Osteocyte (in vitro differentiated cells): ENCODE results near the gene NSDHL. TPM values are rescaled to one million over a fixed set of nuclear protein-coding genes. Genes with fewer than 3 reads are reported as not detected.

Experiments used
- DNase-seq: peaks from one replicate; pipeline ENCODE4 v3.0.0; 2021; ENCODE audit warnings: mixed read lengths; ENCODE audit not compliant: unreplicated experiment; ENCODE audit errors: extremely low spot score
- H3K27ac Mint-ChIP-seq: one replicate; pipeline ENCODE4 v1.8.0; 2021; ENCODE audit warnings: mild to moderate bottlenecking, mixed read lengths; ENCODE audit not compliant: unreplicated experiment
- H3K27me3 Mint-ChIP-seq: one replicate; pipeline ENCODE4 v1.8.0; 2021; ENCODE audit warnings: mixed read lengths; ENCODE audit not compliant: unreplicated experiment
- H3K36me3 Mint-ChIP-seq: one replicate; pipeline ENCODE4 v1.8.0; 2021; ENCODE audit warnings: mixed read lengths; ENCODE audit not compliant: unreplicated experiment
- H3K4me1 Mint-ChIP-seq: one replicate; pipeline ENCODE4 v1.8.0; 2021; ENCODE audit warnings: mixed read lengths; ENCODE audit not compliant: unreplicated experiment
- H3K4me3 Mint-ChIP-seq: one replicate; pipeline ENCODE4 v1.8.0; 2021; ENCODE audit warnings: mild to moderate bottlenecking, moderate library complexity, mixed read lengths; ENCODE audit not compliant: unreplicated experiment
- H3K9me3 Mint-ChIP-seq: one replicate; pipeline ENCODE4 v1.8.0; 2021; ENCODE audit warnings: mixed read lengths; ENCODE audit not compliant: unreplicated experiment
- total RNA-seq: library from RNA; stranded (reverse); gene quantifications from 2 replicates; pipeline ENCODE4 v1.2.1, GENCODE V29; 2021
- TF ChIP-seq, protein P1 (sequence below): fragments of 200-600 bp; sonication (generic); IDR thresholded peaks from 2 replicates; pipeline ENCODE4 v1.5.0; 2021; ENCODE audit warnings: antibody characterized with exemption, mild to moderate bottlenecking, moderate library complexity

NSDHL gene
- total RNA-seq, 1 donor from 2014 or later, result 14.1 TPM

DNA sequence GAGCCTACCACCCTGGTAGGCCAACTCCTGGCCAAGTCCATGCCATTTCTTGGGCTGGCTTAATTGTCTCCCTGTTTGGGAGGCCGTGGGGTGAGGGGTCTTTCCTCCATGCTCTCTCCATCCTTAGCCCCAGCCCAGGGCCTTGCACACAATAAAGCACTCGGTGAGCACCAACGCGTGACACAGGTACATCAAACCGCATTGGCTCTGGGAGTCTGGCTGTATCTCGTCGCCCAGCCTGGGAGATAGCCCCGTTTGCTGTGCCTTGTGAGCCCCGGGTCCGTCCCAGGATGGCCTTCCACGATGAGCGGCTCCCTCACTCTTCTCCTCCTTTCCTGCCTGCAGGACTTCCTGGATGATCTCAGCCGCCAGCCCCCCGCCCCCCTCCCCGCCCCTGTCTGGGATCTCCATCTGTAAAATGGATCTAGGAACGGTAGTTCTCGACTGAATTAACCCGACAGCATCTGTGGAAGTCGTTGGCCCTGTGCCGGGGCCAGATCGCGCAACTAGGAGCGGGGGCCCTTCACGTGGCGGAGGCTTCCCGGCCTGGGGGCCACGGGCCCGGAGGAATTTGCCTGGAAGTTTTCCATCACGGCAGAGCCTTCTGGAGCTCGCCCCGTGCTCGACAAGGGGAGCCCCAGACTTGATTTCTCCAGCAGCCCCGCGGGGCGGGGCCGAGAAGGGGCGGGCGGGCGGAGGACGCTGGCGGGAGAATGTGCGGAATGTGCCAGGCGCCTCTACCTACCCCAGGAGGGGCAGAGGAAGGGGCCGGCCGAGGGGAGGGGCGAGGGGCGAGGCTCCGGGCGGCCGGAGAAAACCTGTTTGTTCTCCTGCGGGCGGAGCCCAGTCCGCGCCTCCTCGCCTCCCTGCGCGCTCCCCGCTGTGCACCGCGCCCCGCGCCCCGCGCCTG lies 66.6 kb downstream of the NSDHL start, which contains the start of gene ZNF185:
Gene ZNF185, plus strand, starts transcription at position 846 of the 910 bp plus-strand sequence. CDS start 16,423 bp downstream, outside the sequence.
- no peak within 1 kb of the TSS for H3K27ac Mint-ChIP-seq
- peaks cover 9% of the 10 kb centered on the region for H3K4me1 Mint-ChIP-seq
- no peak for DNase-seq
- H3K4me3 Mint-ChIP-seq, result peak within 1 kb of the TSS; percentile 22
- no peaks in the 10 kb centered on the region for H3K27me3 Mint-ChIP-seq
- H3K36me3 Mint-ChIP-seq, result no peaks in the 10 kb centered on the region
- TF ChIP-seq, protein P1, sequence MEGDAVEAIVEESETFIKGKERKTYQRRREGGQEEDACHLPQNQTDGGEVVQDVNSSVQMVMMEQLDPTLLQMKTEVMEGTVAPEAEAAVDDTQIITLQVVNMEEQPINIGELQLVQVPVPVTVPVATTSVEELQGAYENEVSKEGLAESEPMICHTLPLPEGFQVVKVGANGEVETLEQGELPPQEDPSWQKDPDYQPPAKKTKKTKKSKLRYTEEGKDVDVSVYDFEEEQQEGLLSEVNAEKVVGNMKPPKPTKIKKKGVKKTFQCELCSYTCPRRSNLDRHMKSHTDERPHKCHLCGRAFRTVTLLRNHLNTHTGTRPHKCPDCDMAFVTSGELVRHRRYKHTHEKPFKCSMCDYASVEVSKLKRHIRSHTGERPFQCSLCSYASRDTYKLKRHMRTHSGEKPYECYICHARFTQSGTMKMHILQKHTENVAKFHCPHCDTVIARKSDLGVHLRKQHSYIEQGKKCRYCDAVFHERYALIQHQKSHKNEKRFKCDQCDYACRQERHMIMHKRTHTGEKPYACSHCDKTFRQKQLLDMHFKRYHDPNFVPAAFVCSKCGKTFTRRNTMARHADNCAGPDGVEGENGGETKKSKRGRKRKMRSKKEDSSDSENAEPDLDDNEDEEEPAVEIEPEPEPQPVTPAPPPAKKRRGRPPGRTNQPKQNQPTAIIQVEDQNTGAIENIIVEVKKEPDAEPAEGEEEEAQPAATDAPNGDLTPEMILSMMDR, result no peak
- no peaks in the 10 kb centered on the region for H3K9me3 Mint-ChIP-seq

DNA sequence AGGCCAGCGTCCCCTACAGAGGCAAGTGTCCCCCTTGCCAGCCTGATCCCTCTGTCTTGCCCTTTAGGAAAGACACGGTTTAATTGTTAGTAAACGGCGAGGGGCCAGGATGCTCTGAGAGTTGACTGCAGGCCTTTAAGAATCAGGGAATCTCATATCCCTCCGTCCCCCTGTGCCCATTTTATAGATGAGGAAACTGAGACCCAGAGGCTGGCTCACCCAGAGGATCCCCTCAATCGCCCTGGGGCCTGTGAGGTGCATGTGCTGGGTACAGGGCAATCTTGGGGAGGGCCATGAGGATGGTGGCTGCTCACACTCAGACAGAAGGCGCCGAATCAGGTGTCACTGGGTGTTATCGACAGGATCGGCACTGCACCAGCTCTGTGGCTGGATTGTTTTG lies 67.6 kb downstream of the NSDHL start:
- Mint-ChIP-seq H3K27ac (no peak overlapping the region), H3K27me3 (no peaks in the 10 kb centered on the region), H3K4me1 (peaks cover 9% of the 10 kb centered on the region), H3K36me3 (no peaks in the 10 kb centered on the region), H3K4me3 (no peak overlapping the region), H3K9me3 (no peaks in the 10 kb centered on the region)
- TF ChIP-seq, protein P1, result no peak
- no peak for DNase-seq

DNA sequence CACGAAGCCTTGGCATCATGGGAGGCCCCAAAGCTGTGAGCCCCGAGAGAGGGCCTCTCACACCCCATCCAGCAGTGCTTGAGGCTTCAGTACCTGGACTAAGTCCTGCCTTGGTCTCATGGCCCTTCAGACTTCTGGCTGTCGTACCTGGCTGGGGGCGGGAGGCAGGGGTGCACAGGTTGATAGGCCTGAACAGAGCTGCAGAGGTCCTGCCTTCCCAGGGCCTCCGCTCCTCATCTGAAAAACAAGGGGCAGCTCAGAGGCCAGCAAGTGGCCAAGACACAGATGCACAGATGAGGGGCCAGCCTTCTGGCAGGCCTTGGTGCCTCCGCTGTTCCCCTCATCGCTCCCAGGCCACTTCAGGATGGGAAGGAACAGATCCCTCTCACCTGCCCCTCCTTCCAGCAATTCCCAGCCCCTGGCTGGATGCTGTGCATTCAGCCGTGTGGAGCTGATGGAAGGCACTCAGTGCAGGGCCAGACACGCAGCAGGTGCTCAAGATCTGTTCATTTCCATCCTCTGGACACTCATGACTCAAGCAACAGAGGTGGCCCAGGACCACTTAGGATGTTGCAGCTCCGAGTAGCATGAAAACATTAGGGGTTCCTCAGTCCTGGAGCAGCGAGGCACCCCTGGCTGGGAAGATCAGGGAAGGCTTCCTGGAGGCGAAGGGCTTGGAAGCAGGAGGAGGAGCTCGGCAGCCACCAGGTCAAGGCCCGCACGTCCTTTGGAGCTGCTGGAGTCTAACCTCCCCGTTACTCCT lies 68.4 kb downstream of the NSDHL start:
- Mint-ChIP-seq H3K27ac (no peak overlapping the region), H3K9me3 (no peaks in the 10 kb centered on the region), H3K4me1 (peaks cover 13% of the 10 kb centered on the region), H3K27me3 (no peaks in the 10 kb centered on the region), H3K4me3 (no peak overlapping the region), H3K36me3 (no peaks in the 10 kb centered on the region)
- TF ChIP-seq, protein P1, result no peak
- no peak for DNase-seq

DNA sequence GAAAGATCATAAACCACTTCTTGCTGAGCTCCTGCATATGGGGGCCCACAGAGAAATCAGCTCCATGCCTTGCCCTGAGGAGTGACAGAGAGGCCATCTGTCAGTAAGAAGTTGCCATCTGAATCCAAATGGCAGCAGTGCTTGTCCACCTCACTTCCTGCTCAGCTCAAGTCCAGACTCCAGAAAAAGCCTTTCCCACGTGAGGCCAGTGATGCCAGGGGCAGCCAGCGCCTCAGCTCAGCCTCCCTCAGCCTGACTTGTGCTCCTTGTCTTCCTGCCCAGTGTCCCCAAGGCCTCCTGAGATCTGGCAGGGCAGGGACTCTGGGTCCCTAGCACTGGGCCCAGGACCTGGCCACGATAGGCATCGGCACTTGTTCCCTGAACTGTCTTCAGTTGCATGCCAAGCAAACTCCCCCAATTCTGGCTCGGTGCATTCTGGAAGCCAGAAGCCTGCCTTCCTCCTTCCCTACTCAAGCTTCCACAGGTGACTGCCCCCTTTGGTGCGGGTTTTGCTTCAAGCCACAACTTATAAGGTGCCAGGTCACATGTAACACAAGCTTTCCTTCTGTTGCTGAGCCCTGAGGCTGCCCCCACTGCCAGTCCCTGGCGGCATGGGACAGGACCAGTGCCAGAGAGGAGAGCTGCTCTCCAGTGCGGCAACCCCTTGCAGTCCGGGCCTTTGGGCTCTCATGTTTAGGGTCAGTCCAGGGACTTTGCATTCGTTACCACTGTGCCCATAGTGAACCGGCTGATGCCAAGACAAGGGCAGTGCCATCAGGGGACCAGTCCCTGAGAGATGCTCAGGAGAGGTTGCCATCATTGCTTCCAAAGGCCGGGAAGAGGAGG lies 69.2 kb downstream of the NSDHL start:
- Mint-ChIP-seq H3K36me3 (no peaks in the 10 kb centered on the region), H3K27ac (no peak overlapping the region), H3K27me3 (no peaks in the 10 kb centered on the region), H3K4me1 (peaks cover 15% of the 10 kb centered on the region), H3K4me3 (no peak overlapping the region), H3K9me3 (no peaks in the 10 kb centered on the region)
- DNase-seq, result no peak
- TF ChIP-seq, protein P1, result no peak
